ENCODE data around the gene NMNAT2. TPM values are rescaled to one million over a fixed set of nuclear protein-coding genes. Genes with fewer than 3 reads are reported as not detected.

The NMNAT2 gene
- total and polyA plus RNA-seq, 2 of the 4 experiments (the other 2 are of a cell fraction), result 0.36 to 2.4 TPM

- TF ChIP-seq FOS (IDR thresholded peaks at IDR 0.05; ENCODE audit: low read depth, low read length), result no peak
Measured at GRCh38 chr1:183230413-183230812, 187.8 kb downstream of the NMNAT2 start (continued).

DNA sequence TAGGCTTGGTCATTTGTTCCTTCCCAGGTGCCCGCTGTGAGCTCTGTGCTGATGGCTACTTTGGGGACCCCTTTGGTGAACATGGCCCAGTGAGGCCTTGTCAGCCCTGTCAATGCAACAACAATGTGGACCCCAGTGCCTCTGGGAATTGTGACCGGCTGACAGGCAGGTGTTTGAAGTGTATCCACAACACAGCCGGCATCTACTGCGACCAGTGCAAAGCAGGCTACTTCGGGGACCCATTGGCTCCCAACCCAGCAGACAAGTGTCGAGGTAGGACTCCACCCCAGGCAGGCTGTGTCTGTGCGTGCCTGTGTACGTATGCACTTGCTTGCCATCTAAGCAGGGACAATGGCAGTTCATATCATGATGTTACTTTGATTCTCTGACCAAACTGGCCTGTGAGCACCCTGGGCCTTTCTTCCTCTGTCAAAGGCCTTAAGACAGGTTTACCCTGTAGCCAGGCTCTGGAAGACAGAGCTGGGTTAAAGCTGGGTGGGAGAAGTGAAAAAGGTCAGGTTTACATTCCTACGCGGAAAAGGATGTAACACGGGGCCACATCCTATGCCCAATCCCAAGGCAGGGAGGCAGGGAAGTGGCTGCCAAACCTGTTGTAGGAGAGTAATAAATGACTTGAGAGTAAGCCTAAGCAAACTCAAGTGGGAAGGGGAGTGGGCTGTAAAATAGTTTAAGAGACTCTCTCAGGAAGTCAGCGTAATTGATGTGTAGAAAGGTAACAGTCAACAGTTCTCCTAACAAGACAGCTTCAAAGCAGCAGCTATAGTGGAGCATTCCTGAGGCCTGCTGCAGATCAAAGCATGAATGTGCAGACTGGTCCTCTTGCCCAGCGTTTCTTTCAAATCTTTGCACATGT, 189.6 kb downstream of the NMNAT2 start:
- in situ Hi-C loops (cut with MboI; ENCODE audit: low sequenced_read_pairs), result loop anchor here (25.0 kb wide), 1 partner anchor 266 kb away; the partner anchor contains the start of gene SHCBP1L
- H3K36me3 ChIP-seq (ENCODE audit: control insufficient read depth, insufficient read depth, low read length), result no peaks in the 10 kb centered on the region
- no peaks in the 10 kb centered on the region for H3K79me1 ChIP-seq (ENCODE audit: low read depth in 1 of 2, low read length in 2 of 2)
- no peak overlapping the region for H3K4me3 ChIP-seq (ENCODE audit: insufficient read depth, low read depth, low read length)
- H2BK5ac ChIP-seq (ENCODE audit: low read depth, low read length, poor library complexity, severe bottlenecking), result no peak overlapping the region
- H3K9me1 ChIP-seq (ENCODE audit: insufficient read depth, low read length), result 0 out of 2 replicates have a peak, but pooled peaks cover 2% of the 10 kb centered on the region
- 0 out of 2 replicates have a peak overlapping the region, but pooled peaks have one; percentile 16 for H2AK5ac ChIP-seq (ENCODE audit: low read depth, low read length)
- no peak overlapping the region for H2BK20ac ChIP-seq (ENCODE audit: low read depth, low read length)
- peak overlapping the region; percentile 27 for H3K4ac ChIP-seq (ENCODE audit: low read depth, low read length)
- CTCF ChIA-PET, result interaction anchor here (0.6 to 2.6 kb wide), 9 partner anchors 9 to 442 kb away, joined by 3 to 8 read pairs (median 4); no protein-coding TSS in a partner anchor
- H3K27me3 ChIP-seq (ENCODE audit: control insufficient read depth, insufficient read depth, low read length), result no peaks in the 10 kb centered on the region
- H2AFZ ChIP-seq (replicated peaks; ENCODE audit: low read length, poor library complexity), result no peak overlapping the region
- no peak overlapping the region for H3K9ac ChIP-seq (ENCODE audit: low read depth, low read length)
- peaks cover under 1% of the 10 kb centered on the region; the same call in 1 of the 2 replicates for H3K4me1 ChIP-seq (ENCODE audit: control insufficient read depth, insufficient read depth, low read length)
- intact Hi-C loops (cut with micrococcal nuclease), result no loop called here
- no peak overlapping the region for H3K14ac ChIP-seq (replicated peaks; ENCODE audit: low read depth, low read length)
- POLR2A ChIA-PET (ENCODE audit: unreplicated experiment), result no interaction called here
- H3K56ac ChIP-seq (ENCODE audit: extremely low read depth, insufficient read depth, low read length), result no peak overlapping the region
- ATAC-seq (ENCODE audit: low read depth) (no peak), DNase-seq (no peak)
- H3K27ac ChIP-seq (ENCODE audit: insufficient read depth, low read length), result no peak overlapping the region
- BruUV-seq (replicated peaks), result no TSS peak
- 95% methylated on average over 6 of the region's 13 CpGs; no CpG with 5 or more reads in 1 of the 2 experiments for WGBS, 2 experiments (ENCODE audit: extremely low coverage in 2 of 2, insufficient read length in 1 of 2)
- no peak overlapping the region for H4K5ac ChIP-seq (ENCODE audit: low read depth, low read length)
- no peak overlapping the region for H3K4me2 ChIP-seq (ENCODE audit: low read depth, low read length)
- no peaks in the 10 kb centered on the region for H4K20me1 ChIP-seq (ENCODE audit: insufficient read depth, low read length)
- no peaks in the 10 kb centered on the region for H3K9me3 ChIP-seq (ENCODE audit: control insufficient read depth, insufficient read depth, low read length)
- dilution Hi-C loops (cut with HindIII; ENCODE audit: low sequenced_read_pairs, unreplicated experiment), result no loop called here
- H4K91ac ChIP-seq (ENCODE audit: insufficient read depth, low read depth, low read length), result peak overlapping the region; percentile 8; the same call in 1 of the 2 replicates
- TF ChIP-seq, protein P1, sequence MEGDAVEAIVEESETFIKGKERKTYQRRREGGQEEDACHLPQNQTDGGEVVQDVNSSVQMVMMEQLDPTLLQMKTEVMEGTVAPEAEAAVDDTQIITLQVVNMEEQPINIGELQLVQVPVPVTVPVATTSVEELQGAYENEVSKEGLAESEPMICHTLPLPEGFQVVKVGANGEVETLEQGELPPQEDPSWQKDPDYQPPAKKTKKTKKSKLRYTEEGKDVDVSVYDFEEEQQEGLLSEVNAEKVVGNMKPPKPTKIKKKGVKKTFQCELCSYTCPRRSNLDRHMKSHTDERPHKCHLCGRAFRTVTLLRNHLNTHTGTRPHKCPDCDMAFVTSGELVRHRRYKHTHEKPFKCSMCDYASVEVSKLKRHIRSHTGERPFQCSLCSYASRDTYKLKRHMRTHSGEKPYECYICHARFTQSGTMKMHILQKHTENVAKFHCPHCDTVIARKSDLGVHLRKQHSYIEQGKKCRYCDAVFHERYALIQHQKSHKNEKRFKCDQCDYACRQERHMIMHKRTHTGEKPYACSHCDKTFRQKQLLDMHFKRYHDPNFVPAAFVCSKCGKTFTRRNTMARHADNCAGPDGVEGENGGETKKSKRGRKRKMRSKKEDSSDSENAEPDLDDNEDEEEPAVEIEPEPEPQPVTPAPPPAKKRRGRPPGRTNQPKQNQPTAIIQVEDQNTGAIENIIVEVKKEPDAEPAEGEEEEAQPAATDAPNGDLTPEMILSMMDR (conservative IDR thresholded peaks at IDR 0.05; ENCODE audit: low read depth, low read length), result no peak
- no peak for TF ChIP-seq POLR2A (IDR thresholded peaks at IDR 0.05; ENCODE audit: low read depth, low read length)
- TF ChIP-seq MAFK (IDR thresholded peaks at IDR 0.05; ENCODE audit: low read depth, low read length), result no peak
- TF ChIP-seq RCOR1 (IDR thresholded peaks at IDR 0.05; ENCODE audit: insufficient replicate concordance, low read length), result no peak
- no peak for TF ChIP-seq NFE2L2 (IDR thresholded peaks at IDR 0.05; ENCODE audit: low read depth, low read length)
- no peak for TF ChIP-seq CHD1 (IDR thresholded peaks at IDR 0.05; ENCODE audit: low read depth, low read length)
- 0 out of 2 replicates have a peak overlapping the region, but pooled peaks have one; percentile 21 for H2BK120ac ChIP-seq (ENCODE audit: low read depth, low read length)
- 0 out of 3 replicates have a peak overlapping the region, but pooled peaks have one; percentile 12 for H2BK15ac ChIP-seq (ENCODE audit: low read depth, low read length)
- H2AK9ac ChIP-seq (replicated peaks; ENCODE audit: low read depth, low read length, poor library complexity), result no peak overlapping the region
- no peak overlapping the region; the same call in 1 of the 2 replicates for H3K23ac ChIP-seq (ENCODE audit: low read depth, low read length)
- H4K8ac ChIP-seq (ENCODE audit: low read depth in 2 of 2, low read length in 2 of 2), result no peak overlapping the region; a peak in 1 of 4 replicates
- H3K18ac ChIP-seq (ENCODE audit: low read depth, low read length), result no peak overlapping the region

All from IMR-90 (cell line).